DOHH2 (cell line): ENCODE data around the gene MCUB.

ENCODE experiments used
- H3F3A ChIP-seq: fragments of 200-600 bp; sonication (generic), shearing (Covaris generic); 2 replicates; pipeline ENCODE4 v1.6.0; 2016; ENCODE audit warnings: antibody characterized with exemption, mild to moderate bottlenecking; ENCODE audit not compliant: control insufficient read depth, insufficient read depth
- H3K27ac ChIP-seq: fragments of 200-600 bp; sonication (generic); 2 replicates; pipeline ENCODE4 v1.5.1; 2014; ENCODE audit warnings: low read depth, mild to moderate bottlenecking, low read length, moderate library complexity
- H3K27me3 ChIP-seq: fragments of 200-600 bp; sonication (generic); 2 replicates; pipeline ENCODE4 v1.6.1; 2014; ENCODE audit warnings: mild to moderate bottlenecking, low read length, mixed read lengths; ENCODE audit not compliant: control insufficient read depth
- H3K36me3 ChIP-seq: fragments of 200-600 bp; sonication (generic); 2 replicates; pipeline ENCODE4 v1.6.1; 2014; ENCODE audit warnings: mild to moderate bottlenecking, low read length, moderate library complexity, mixed read lengths; ENCODE audit not compliant: control insufficient read depth
- H3K4me1 ChIP-seq: fragments of 200-600 bp; sonication (generic); 2 replicates; pipeline ENCODE4 v1.6.1; 2014; ENCODE audit warnings: mild to moderate bottlenecking, low read length, mixed read lengths; ENCODE audit not compliant: control insufficient read depth
- H3K4me2 ChIP-seq: fragments of 200-600 bp; sonication (generic); 2 replicates; pipeline ENCODE4 v1.6.0; 2014; ENCODE audit warnings: mild to moderate bottlenecking, low read length, moderate library complexity
- H3K4me3 ChIP-seq: fragments of 200-600 bp; sonication (generic); 2 replicates; pipeline ENCODE4 v1.5.1; 2014; ENCODE audit warnings: mild to moderate bottlenecking, low read length, mixed read lengths
- H3K79me2 ChIP-seq: fragments of 200-600 bp; sonication (generic); 2 replicates; pipeline ENCODE4 v1.6.1; 2014; ENCODE audit warnings: mild to moderate bottlenecking, low read length, mixed read lengths; ENCODE audit not compliant: control insufficient read depth
- H3K9me2 ChIP-seq: fragments of 200-600 bp; sonication (generic); replicated peaks from 2 replicates; pipeline ENCODE4 v1.6.1; 2014; ENCODE audit warnings: mild to moderate bottlenecking, low read length, mixed read lengths; ENCODE audit not compliant: control insufficient read depth
- H3K9me3 ChIP-seq: fragments of 200-600 bp; sonication (generic); 2 replicates; pipeline ENCODE4 v1.6.1; 2014; ENCODE audit warnings: antibody characterized with exemption, low read length, mixed read lengths; ENCODE audit not compliant: control insufficient read depth, insufficient read depth
- H4K20me1 ChIP-seq: fragments of 200-600 bp; sonication (generic); 2 replicates; pipeline ENCODE4 v1.6.0; 2014; ENCODE audit warnings: low read depth, mild to moderate bottlenecking, antibody characterized with exemption, low read length, moderate library complexity; ENCODE audit not compliant: control insufficient read depth, insufficient read depth
- CTCF ChIP-seq: fragments of 200-600 bp; sonication (generic); IDR thresholded peaks from one replicate; pipeline ENCODE4 v1.5.1; 2014; ENCODE audit warnings: antibody characterized with exemption, mild to moderate bottlenecking, low read depth, low read length; ENCODE audit not compliant: poor library complexity, severe bottlenecking
- EZH2phosphoT487 ChIP-seq: fragments of 200-600 bp; sonication (generic); IDR thresholded peaks from 2 replicates; pipeline ENCODE4 v1.6.1; 2017; ENCODE audit warnings: borderline replicate concordance, mild to moderate bottlenecking, antibody characterized with exemption, low read length, moderate library complexity, mixed read lengths

The MCUB gene

GRCh38 chr4:109607976-109608375 lies 47.9 kb downstream of the MCUB start:
- H3K27me3 ChIP-seq, result no peaks in the 10 kb centered on the region
- H3K79me2 ChIP-seq, result peaks cover 90% of the 10 kb centered on the region
- H3K9me2 ChIP-seq, result no peaks in the 10 kb centered on the region
- no peak overlapping the region for H3K4me2 ChIP-seq
- TF ChIP-seq CTCF (no peak), EZH2phosphoT487 (no peak)
- H3K27ac ChIP-seq, result no peak overlapping the region
- peaks cover 24% of the 10 kb centered on the region for H3K4me1 ChIP-seq
- H3K36me3 ChIP-seq, result peaks cover 36% of the 10 kb centered on the region
- no peaks in the 10 kb centered on the region for H3F3A ChIP-seq
- peaks cover 18% of the 10 kb centered on the region for H3K9me3 ChIP-seq
- H4K20me1 ChIP-seq, result no peaks in the 10 kb centered on the region
- no peak overlapping the region for H3K4me3 ChIP-seq

- Histone ChIP-seq H3K36me3 (peaks cover 31% of the 10 kb centered on the region), H3K27ac (no peak overlapping the region), H3K4me2 (no peak overlapping the region), H3K4me3 (no peak overlapping the region), H3K4me1 (peaks cover 32% of the 10 kb centered on the region), H3K9me3 (peaks cover 16% of the 10 kb centered on the region), H3K79me2 (peaks cover 93% of the 10 kb centered on the region), H3F3A (no peaks in the 10 kb centered on the region; the same call in 1 of the 2 replicates), H4K20me1 (peaks cover under 1% of the 10 kb centered on the region; the same call in 1 of the 2 replicates), H3K9me2 (no peaks in the 10 kb centered on the region), H3K27me3 (no peaks in the 10 kb centered on the region)
- TF ChIP-seq EZH2phosphoT487 (no peak), CTCF (no peak)
These were observed 48.8 kb downstream of the MCUB start for GRCh38 chr4:109608879-109609278.

- Histone ChIP-seq H3K4me1 (peaks cover 37% of the 10 kb centered on the region), H3K9me3 (peaks cover 16% of the 10 kb centered on the region)
These were observed 49.4 kb downstream of the MCUB start for GRCh38 chr4:109609431-109609830.

More at GRCh38 chr4:109609431-109609830, 49.4 kb downstream of the MCUB start:
- H3K79me2 ChIP-seq, result peaks cover 96% of the 10 kb centered on the region
- H3K4me2 ChIP-seq, result no peak overlapping the region
- H3K36me3 ChIP-seq, result peaks cover 30% of the 10 kb centered on the region
- H3K9me2 ChIP-seq, result no peaks in the 10 kb centered on the region
- H3K4me3 ChIP-seq, result no peak overlapping the region
- H3F3A ChIP-seq, result no peaks in the 10 kb centered on the region; the same call in 1 of the 2 replicates
- TF ChIP-seq CTCF (no peak), EZH2phosphoT487 (no peak)
- no peaks in the 10 kb centered on the region for H3K27me3 ChIP-seq
- H4K20me1 ChIP-seq, result peaks cover 5% of the 10 kb centered on the region; the same call in 1 of the 2 replicates
- no peak overlapping the region for H3K27ac ChIP-seq
